Measurements from ENCODE around the gene CENPK. TPM values are rescaled to one million over a fixed set of nuclear protein-coding genes. Genes with fewer than 3 reads are reported as not detected.
A peak's percentile ranks its signal among the peaks of the same experiment; 100 is the strongest.

CENPK gene
- total and polyA plus RNA-seq, 2 of the 8 experiments (the other 6 are each of a cell fraction or from before 2014, with no cell fraction given), result 13.3 to 50.9 TPM

- Histone ChIP-seq H3K23me2 (ENCODE audit: low read depth, low read length) (peaks cover 15% of the 10 kb centered on the region), H3K27ac (ENCODE audit: low read depth, low read length) (0 out of 2 replicates have a peak overlapping the region, but pooled peaks have one; percentile 77), H4K8ac (ENCODE audit: extremely low read depth, insufficient read depth, low read length) (no peak overlapping the region), H4K91ac (replicated peaks; ENCODE audit: insufficient read length, low read length) (no peak overlapping the region), H2AK5ac (ENCODE audit: low read depth, low read length) (no peak overlapping the region), H3K14ac (ENCODE audit: insufficient read length) (no peak overlapping the region), H3K9me3 (ENCODE audit: insufficient read depth in 2 of 2, low read depth in 1 of 2, low read length in 1 of 2) (peaks cover 0 to 3% of the 10 kb centered on the region in 2 experiments; a peak in 1 of 4 replicates), H4K5ac (ENCODE audit: insufficient read length, low read depth, low read length) (no peak overlapping the region), H3K4me3 (ENCODE audit: extremely low read depth in 1 of 4, insufficient read depth in 2 of 4, low read depth in 3 of 4, low read length in 4 of 4) (peak overlapping the region; percentile 50 to 79 (median 60); a peak in 7 of 8 replicates), H3K79me1 (ENCODE audit: low read depth, low read length) (no peaks in the 10 kb centered on the region), H3K23ac (ENCODE audit: insufficient read length) (no peak overlapping the region), H3K18ac (ENCODE audit: extremely low read depth, low read length) (no peak overlapping the region), H3K27me3 (replicated peaks in 1 of 4; ENCODE audit: control insufficient read depth in 3 of 4, extremely low read depth in 1 of 4, insufficient read depth in 3 of 4, low read length in 3 of 4) (no peaks in the 10 kb centered on the region), H3K9ac (replicated peaks in 1 of 4; ENCODE audit: extremely low read depth in 1 of 4, low read depth in 3 of 4, low read length in 3 of 4) (no peak overlapping the region), H3K4ac (replicated peaks; ENCODE audit: insufficient read length, low read depth, low read length) (no peak overlapping the region), H3K4me1 (replicated peaks in 1 of 4; ENCODE audit: control insufficient read depth in 3 of 4, insufficient read depth in 4 of 4, low read length in 3 of 4) (peaks cover 0 to 11% (median 6%) of the 10 kb centered on the region in 4 experiments; a peak in 4 of 7 replicates), H3K4me2 (ENCODE audit: insufficient read depth in 1 of 2, low read depth in 2 of 2, low read length in 2 of 2) (peak overlapping the region; percentile 61 to 81), H2BK12ac (ENCODE audit: low read depth, low read length) (no peak overlapping the region), H3K79me2 (ENCODE audit: control insufficient read depth in 1 of 2, insufficient read depth in 2 of 2, low read length in 2 of 2) (no peaks in the 10 kb centered on the region), H4K20me1 (replicated peaks in 1 of 2; ENCODE audit: control insufficient read depth in 1 of 2, insufficient read depth in 2 of 2, low read length in 2 of 2) (no peaks in the 10 kb centered on the region), H2BK120ac (replicated peaks; ENCODE audit: low read depth, low read length) (no peak overlapping the region), H2BK20ac (ENCODE audit: low read length) (no peak overlapping the region), H3K36me3 (ENCODE audit: control insufficient read depth in 2 of 4, insufficient read depth in 4 of 4, low read length in 3 of 4) (no peaks in the 10 kb centered on the region), H2BK15ac (ENCODE audit: low read length) (no peak overlapping the region), H3K56ac (replicated peaks; ENCODE audit: insufficient read length, low read depth, low read length) (no peak overlapping the region), H2BK5ac (ENCODE audit: low read depth, low read length) (no peak overlapping the region), H2AFZ (ENCODE audit: low read length) (peak overlapping the region; percentile 25; the same call in 1 of the 2 replicates)
- POLR2A ChIA-PET (ENCODE audit: partially characterized antibody), result interaction anchor here (0.8 to 2.0 kb wide), 4 partner anchors 14 to 713 kb away, joined by 3 to 4 read pairs (median 4); partner anchors contain the start of genes CENPK, CWC27, PPWD1 and SREK1IP1
- DNase-seq (ENCODE audit: low read depth in 1 of 2, low spot score in 2 of 2) (no peak), FAIRE-seq (no peak)
- TF ChIP-seq CTBP2 (IDR thresholded peaks at IDR 0.05; ENCODE audit: borderline replicate concordance, insufficient read depth, insufficient read length, low read length) (no peak), TEAD4 (IDR thresholded peaks at IDR 0.05; ENCODE audit: low read depth, low read length) (no peak), SUZ12 (IDR thresholded peaks at IDR 0.05; ENCODE audit: low read length) (no peak), ZNF274 (IDR thresholded peaks at IDR 0.05; ENCODE audit: borderline replicate concordance, extremely low read depth, low read length) (no peak), TCF12 (IDR thresholded peaks at IDR 0.05; ENCODE audit: low read depth, low read length) (no peak)
- WGBS, 2 experiments (ENCODE audit: extremely low coverage in 1 of 2, insufficient coverage in 1 of 2, insufficient read length in 1 of 2, insufficient replicate concordance in 2 of 2, low coverage in 1 of 2, low lambda C conversion rate in 2 of 2, missing lambda C conversion rate in 1 of 2), result 13% methylated on average over 7 of the region's 7 CpGs; no CpG with 5 or more reads in 1 of the 2 experiments
- CTCF ChIA-PET (ENCODE audit: partially characterized antibody), result interaction anchor here (0.6 to 6.6 kb wide), 10 partner anchors 10 to 674 kb away, joined by 3 to 63 read pairs (median 4); no protein-coding TSS in a partner anchor
Measured at GRCh38 chr5:65481171-65481581, 81.8 kb downstream of the CENPK start.

Data from H1 (cell line).